Progenitor cell of endocrine pancreas (in vitro differentiated cells): Measurements from ENCODE around the gene NEURL1B. TPM values are rescaled to one million over a fixed set of nuclear protein-coding genes. Genes with fewer than 3 reads are reported as not detected.

Source experiments
- DNase-seq: peaks from one replicate; pipeline ENCODE4 v3.0.0; 2021; ENCODE audit warnings: low spot score; ENCODE audit not compliant: unreplicated experiment
- H3K27ac Mint-ChIP-seq: 2 replicates; pipeline ENCODE4 v1.8.0; 2021; ENCODE audit warnings: mild to moderate bottlenecking, moderate library complexity, mixed read lengths
- H3K27me3 Mint-ChIP-seq: 2 replicates; pipeline ENCODE4 v1.8.0; 2021; ENCODE audit warnings: mixed read lengths
- H3K36me3 Mint-ChIP-seq: 2 replicates; pipeline ENCODE4 v1.8.0; 2022; ENCODE audit warnings: mixed read lengths; ENCODE audit not compliant: insufficient read depth
- H3K4me1 Mint-ChIP-seq: 2 replicates; pipeline ENCODE4 v1.8.0; 2021; ENCODE audit warnings: low read depth, mixed read lengths
- H3K4me3 Mint-ChIP-seq: 2 replicates; pipeline ENCODE4 v1.8.0; 2021; ENCODE audit warnings: low read depth, mild to moderate bottlenecking, moderate library complexity, mixed read lengths
- H3K9me3 Mint-ChIP-seq: 2 replicates; pipeline ENCODE4 v1.8.0; 2021; ENCODE audit warnings: low read depth, mixed read lengths
- microRNA-seq: library from miRNA; unstranded; fragments of <30 nt; microRNA quantifications from one replicate; pipeline ENCODE4 v1.1.0, GENCODE V29; 2020; ENCODE audit warnings: borderline number of aligned reads; ENCODE audit not compliant: unreplicated experiment
- total RNA-seq: library from RNA; stranded (reverse); gene quantifications from 2 replicates; pipeline ENCODE4 v1.2.1, GENCODE V29; 2021
- TF ChIP-seq, protein P1 (sequence below): fragments of 200-600 bp; sonication (generic); IDR thresholded peaks from one replicate; pipeline ENCODE4 v1.5.0; 2021; ENCODE audit warnings: antibody characterized with exemption, mild to moderate bottlenecking; ENCODE audit not compliant: unreplicated experiment

Gene NEURL1B
- total RNA-seq, 1 donor from 2014 or later, result 4.0 TPM

DNA sequence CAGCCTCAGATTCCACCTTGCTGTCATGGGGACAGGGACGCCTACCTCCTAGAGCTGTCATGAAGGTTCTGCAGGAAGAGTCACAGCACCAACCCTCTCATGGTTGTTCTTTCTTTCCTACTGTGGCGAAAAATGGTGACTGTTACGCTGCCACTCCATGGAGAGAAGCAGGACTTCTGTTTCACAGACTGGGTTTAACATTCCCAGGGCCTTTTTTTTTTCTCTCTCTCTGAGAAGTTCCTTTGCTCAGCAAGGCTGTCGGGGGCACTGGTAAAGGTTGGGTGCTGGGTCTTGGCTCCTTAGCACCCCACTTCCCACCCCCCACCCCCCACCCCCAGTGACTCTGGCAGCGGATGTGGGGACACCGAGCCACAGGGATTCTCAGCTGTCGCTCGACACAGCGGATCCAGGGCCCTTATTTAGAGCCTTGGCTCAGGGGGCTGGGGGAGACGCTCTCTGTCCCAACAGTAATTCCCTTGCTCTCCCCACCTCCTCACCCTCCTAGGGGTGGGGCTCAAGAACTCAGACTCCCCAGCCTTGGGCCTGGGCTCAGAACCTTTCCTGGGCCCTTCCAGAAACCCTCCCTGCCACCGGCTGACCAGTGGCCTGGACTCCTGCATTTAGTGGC, 95.6 kb downstream of the NEURL1B start:
- Mint-ChIP-seq H3K4me1 (peaks cover 8% of the 10 kb centered on the region), H3K27me3 (no peaks in the 10 kb centered on the region), H3K9me3 (no peaks in the 10 kb centered on the region), H3K36me3 (no peaks in the 10 kb centered on the region), H3K4me3 (no peak overlapping the region), H3K27ac (peak overlapping the region; percentile 84)
- DNase-seq, result no peak
- TF ChIP-seq, protein P1, sequence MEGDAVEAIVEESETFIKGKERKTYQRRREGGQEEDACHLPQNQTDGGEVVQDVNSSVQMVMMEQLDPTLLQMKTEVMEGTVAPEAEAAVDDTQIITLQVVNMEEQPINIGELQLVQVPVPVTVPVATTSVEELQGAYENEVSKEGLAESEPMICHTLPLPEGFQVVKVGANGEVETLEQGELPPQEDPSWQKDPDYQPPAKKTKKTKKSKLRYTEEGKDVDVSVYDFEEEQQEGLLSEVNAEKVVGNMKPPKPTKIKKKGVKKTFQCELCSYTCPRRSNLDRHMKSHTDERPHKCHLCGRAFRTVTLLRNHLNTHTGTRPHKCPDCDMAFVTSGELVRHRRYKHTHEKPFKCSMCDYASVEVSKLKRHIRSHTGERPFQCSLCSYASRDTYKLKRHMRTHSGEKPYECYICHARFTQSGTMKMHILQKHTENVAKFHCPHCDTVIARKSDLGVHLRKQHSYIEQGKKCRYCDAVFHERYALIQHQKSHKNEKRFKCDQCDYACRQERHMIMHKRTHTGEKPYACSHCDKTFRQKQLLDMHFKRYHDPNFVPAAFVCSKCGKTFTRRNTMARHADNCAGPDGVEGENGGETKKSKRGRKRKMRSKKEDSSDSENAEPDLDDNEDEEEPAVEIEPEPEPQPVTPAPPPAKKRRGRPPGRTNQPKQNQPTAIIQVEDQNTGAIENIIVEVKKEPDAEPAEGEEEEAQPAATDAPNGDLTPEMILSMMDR, result no peak

DNA sequence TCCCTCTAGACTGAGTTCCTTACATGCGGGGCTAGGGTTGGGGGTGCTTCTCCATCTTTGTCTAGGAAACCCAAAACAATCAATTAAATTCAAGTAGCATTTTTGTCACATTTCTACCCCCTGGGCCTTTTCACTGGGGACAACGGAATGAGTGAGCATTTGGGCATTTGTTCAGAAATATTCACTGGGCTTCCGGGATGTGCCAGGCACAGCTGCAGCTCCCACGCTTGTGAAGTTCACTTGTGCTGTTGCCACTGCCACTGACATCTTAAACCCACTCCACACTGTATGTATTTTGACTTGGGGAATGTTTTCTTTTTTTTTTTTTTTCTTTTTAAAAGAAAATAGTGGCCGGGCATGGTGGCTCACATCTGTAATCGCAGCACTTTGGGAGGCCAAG, 98.3 kb downstream of the NEURL1B start:
- H3K4me1 Mint-ChIP-seq, result peaks cover 6% of the 10 kb centered on the region
- no peak overlapping the region for H3K27ac Mint-ChIP-seq
- no peaks in the 10 kb centered on the region for H3K36me3 Mint-ChIP-seq
- TF ChIP-seq, protein P1, result no peak
- H3K27me3 Mint-ChIP-seq, result no peaks in the 10 kb centered on the region
- no peak overlapping the region for H3K4me3 Mint-ChIP-seq
- no peak for DNase-seq
- H3K9me3 Mint-ChIP-seq, result no peaks in the 10 kb centered on the region

DNA sequence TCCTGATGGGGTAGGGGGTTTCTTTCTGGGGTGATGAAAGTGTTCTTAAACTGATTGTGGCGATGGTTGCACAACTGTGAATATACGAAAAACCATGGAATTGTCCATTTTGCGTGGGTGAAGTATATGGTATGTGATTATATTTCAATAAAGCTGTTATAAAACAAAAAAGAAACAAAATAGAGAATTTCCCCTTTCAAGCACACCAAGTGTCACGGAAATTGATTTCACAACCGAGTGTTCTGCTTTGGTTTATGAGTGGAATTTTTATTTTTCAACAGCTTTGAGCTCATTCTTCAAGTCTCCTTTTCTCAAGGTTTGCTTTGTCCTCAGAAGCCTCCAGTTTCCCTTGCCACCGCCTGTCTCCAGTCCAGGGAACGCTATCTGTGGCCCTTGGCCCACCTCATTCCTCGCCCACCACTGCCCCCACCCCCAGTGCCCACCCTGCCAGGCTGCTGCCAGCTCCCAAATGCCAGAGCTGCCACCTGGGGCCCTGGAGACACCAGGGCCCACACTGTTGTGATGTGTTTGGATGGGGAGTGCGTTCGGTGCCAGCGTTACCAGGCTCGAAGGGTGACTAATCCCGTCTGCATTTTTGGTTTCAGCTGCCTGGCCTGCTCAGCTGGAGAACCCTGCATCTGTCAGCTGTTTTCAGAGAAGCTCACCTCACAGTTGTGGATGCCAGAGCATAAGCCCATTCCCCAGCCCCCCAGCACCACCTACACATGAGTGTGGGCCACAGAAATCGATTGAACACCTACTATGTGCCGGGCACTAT, 99.6 kb downstream of the NEURL1B start:
- Mint-ChIP-seq H3K4me1 (peaks cover 8% of the 10 kb centered on the region), H3K9me3 (no peaks in the 10 kb centered on the region), H3K27me3 (no peaks in the 10 kb centered on the region), H3K36me3 (no peaks in the 10 kb centered on the region), H3K27ac (no peak overlapping the region), H3K4me3 (no peak overlapping the region)
- TF ChIP-seq, protein P1, result no peak
- no peak for DNase-seq

Small RNA genes within 50 kb of the gene (microRNA-seq; reads per million reads assigned to microRNA genes)
- not detected for gene MIR5003

Other genes with a start within 250 kb of the NEURL1B start
- gene SH3PXD2B, start 186.7 kb upstream of the NEURL1B start, total RNA-seq, result 72.4 and 79.8 TPM in 2 replicates
- gene DUSP1, start 129.9 kb downstream of the NEURL1B start, total RNA-seq, result 40.7 and 42.0 TPM in 2 replicates
- 150 and 158 TPM in 2 replicates for gene ERGIC1, start 193.0 kb downstream of the NEURL1B start, total RNA-seq